ENCODE results near the gene CNOT2. TPM values are rescaled to one million over a fixed set of nuclear protein-coding genes. Genes with fewer than 3 reads are reported as not detected.

The CNOT2 gene
- total and polyA plus RNA-seq, 2 experiments from 2014 or later, result 110 to 152 TPM

GRCh38 chr12:70244409-70244808 lies 1.2 kb downstream of the CNOT2 start:
- no peaks in the 10 kb centered on the region for H3K9me2 ChIP-seq (ENCODE audit: insufficient read depth)
- H3F3A ChIP-seq (replicated peaks; ENCODE audit: low read depth), result 0 out of 2 replicates have a peak, but pooled peaks cover 3% of the 10 kb centered on the region
- ATAC-seq, result no peak
- no peaks in the 10 kb centered on the region for H3K27me3 ChIP-seq (ENCODE audit: insufficient read depth)
- peaks cover 83% of the 10 kb centered on the region for H3K79me2 ChIP-seq (replicated peaks; ENCODE audit: insufficient read depth)
- H2AFZ ChIP-seq, result no peak overlapping the region
- peak overlapping the region; percentile 95 for H3K27ac ChIP-seq (ENCODE audit: low read depth)
- H3K36me3 Mint-ChIP-seq (ENCODE audit: low read depth), result peaks cover 28% of the 10 kb centered on the region
- H3K27ac Mint-ChIP-seq, result peak overlapping the region; percentile 98
- no peaks in the 10 kb centered on the region; the same call in 2 of the 3 replicates for H3K9me3 Mint-ChIP-seq
- peaks cover 47% of the 10 kb centered on the region for H3K4me1 Mint-ChIP-seq
- peaks cover 8% of the 10 kb centered on the region for H3K27me3 Mint-ChIP-seq (ENCODE audit: insufficient read depth, low read depth, poor library complexity)
- peak overlapping the region; percentile 71 for H3K4me3 ChIP-seq
- peak overlapping the region; percentile 88 for H3K4me2 ChIP-seq
- H3K36me3 ChIP-seq (ENCODE audit: insufficient read depth), result no peaks in the 10 kb centered on the region
- peak overlapping the region; percentile 95 for H3K4me3 Mint-ChIP-seq
- no peak for TF ChIP-seq ZNF462 (CRISPR knock-in tag; IDR thresholded peaks at IDR 0.05)
- no peak for TF ChIP-seq ZNF114 (CRISPR knock-in tag; IDR thresholded peaks at IDR 0.05)
- no peak for TF ChIP-seq STAT1 (IDR thresholded peaks at IDR 0.05; ENCODE audit: unreplicated experiment)
- no peak for TF ChIP-seq EZH2phosphoT487 (IDR thresholded peaks at IDR 0.05; ENCODE audit: unreplicated experiment)
- TF ChIP-seq ZNF331 (CRISPR knock-in tag; IDR thresholded peaks at IDR 0.05; ENCODE audit: low read depth), result no peak
- TF ChIP-seq POLR2AphosphoS5 (IDR thresholded peaks at IDR 0.05; ENCODE audit: low read depth), result no peak
- H4K20me1 ChIP-seq (replicated peaks; ENCODE audit: insufficient read depth), result peaks cover 21% of the 10 kb centered on the region; the same call in 1 of the 2 replicates
- DNase-seq (ENCODE audit: low spot score), result no peak
- peaks cover 43% of the 10 kb centered on the region for H3K4me1 ChIP-seq (ENCODE audit: insufficient read depth)

GRCh38 chr12:70245458-70245857 lies 2.2 kb downstream of the CNOT2 start:
- peak overlapping the region; percentile 95 for H3K4me3 Mint-ChIP-seq
- DNase-seq (ENCODE audit: low spot score) (no peak), ATAC-seq (no peak)
- H3K27ac Mint-ChIP-seq, result no peak overlapping the region
- peaks cover 10% of the 10 kb centered on the region for H3K27me3 Mint-ChIP-seq (ENCODE audit: insufficient read depth, low read depth, poor library complexity)
- H3K4me3 ChIP-seq, result peak overlapping the region; percentile 71
- H3K27me3 ChIP-seq (ENCODE audit: insufficient read depth), result no peaks in the 10 kb centered on the region
- H4K20me1 ChIP-seq (replicated peaks; ENCODE audit: insufficient read depth), result peaks cover 21% of the 10 kb centered on the region; the same call in 1 of the 2 replicates
- H3K27ac ChIP-seq (ENCODE audit: low read depth), result no peak overlapping the region
- H3K36me3 ChIP-seq (ENCODE audit: insufficient read depth), result no peaks in the 10 kb centered on the region
- peaks cover 53% of the 10 kb centered on the region for H3K4me1 ChIP-seq (ENCODE audit: insufficient read depth)
- H3F3A ChIP-seq (replicated peaks; ENCODE audit: low read depth), result 0 out of 2 replicates have a peak, but pooled peaks cover 3% of the 10 kb centered on the region
- H3K36me3 Mint-ChIP-seq (ENCODE audit: low read depth), result peaks cover 17% of the 10 kb centered on the region
- TF ChIP-seq REST (IDR thresholded peaks at IDR 0.05; ENCODE audit: unreplicated experiment), result no peak
- TF ChIP-seq ZNF114 (CRISPR knock-in tag; IDR thresholded peaks at IDR 0.05), result no peak
- TF ChIP-seq POLR2AphosphoS5 (IDR thresholded peaks at IDR 0.05; ENCODE audit: low read depth), result no peak
- no peaks in the 10 kb centered on the region for H3K9me2 ChIP-seq (ENCODE audit: insufficient read depth)
- H3K79me2 ChIP-seq (replicated peaks; ENCODE audit: insufficient read depth), result peaks cover 89% of the 10 kb centered on the region
- peak overlapping the region; percentile 88 for H3K4me2 ChIP-seq
- peaks cover 53% of the 10 kb centered on the region for H3K4me1 Mint-ChIP-seq
- no peaks in the 10 kb centered on the region for H3K9me3 Mint-ChIP-seq
- no peak overlapping the region for H2AFZ ChIP-seq
